SK-N-MC (cell line): ENCODE results near the gene MAP3K5.

Experiments used
- DNase-seq: peaks from one replicate; pipeline ENCODE4 v3.0.0-alpha.2; 2011; ENCODE audit warnings: low read depth, low spot score
- H3K27ac ChIP-seq: fragments of 200-600 bp; sonication (generic); 2 replicates; pipeline ENCODE4 v1.5.1; 2016; ENCODE audit warnings: mixed run types
- H3K36me3 ChIP-seq: fragments of 200-600 bp; sonication (generic); 2 replicates; pipeline ENCODE4 v1.6.1; 2017; ENCODE audit warnings: antibody characterized with exemption, low read length, mixed read lengths; ENCODE audit not compliant: insufficient read depth
- H3K4me3 ChIP-seq: fragments of 200-600 bp; sonication (generic); 2 replicates; pipeline ENCODE4 v1.5.1; 2016
- H3K9ac ChIP-seq: fragments of 200-600 bp; sonication (generic); 2 replicates; pipeline ENCODE4 v1.8.0; 2017; ENCODE audit warnings: mixed run types, mixed read lengths; ENCODE audit not compliant: insufficient read length
- H3K9me3 ChIP-seq: fragments of 200-600 bp; sonication (generic); 2 replicates; pipeline ENCODE4 v1.6.1; 2017; ENCODE audit warnings: low read depth, mild to moderate bottlenecking, antibody characterized with exemption, low read length, moderate library complexity, mixed read lengths
- EZH2 ChIP-seq: fragments of 200-600 bp; sonication (generic); IDR thresholded peaks from one replicate; pipeline ENCODE4 v1.6.1; 2017; ENCODE audit warnings: antibody characterized with exemption
- FOXP2 ChIP-seq: optimal IDR thresholded peaks from 2 replicates; pipeline ENCODE3; 2011; ENCODE audit warnings: mild to moderate bottlenecking, moderate library complexity; ENCODE audit not compliant: insufficient read depth; ENCODE audit errors: extremely low read length, control extremely low read depth
- POLR2AphosphoS5 ChIP-seq: IDR thresholded peaks from 2 replicates; pipeline ENCODE4 v1.6.1; 2012; ENCODE audit warnings: mild to moderate bottlenecking, low read depth, low read length, borderline replicate concordance

The MAP3K5 gene

GRCh38 chr6:136528477-136528876, 263.8 kb downstream of the MAP3K5 start:
- Histone ChIP-seq H3K9me3 (no peaks in the 10 kb centered on the region), H3K36me3 (no peaks in the 10 kb centered on the region), H3K27ac (no peak overlapping the region), H3K4me3 (no peak overlapping the region), H3K9ac (no peak overlapping the region)
- no peak for DNase-seq
- TF ChIP-seq FOXP2 (no peak), EZH2 (no peak), POLR2AphosphoS5 (no peak)

DNA sequence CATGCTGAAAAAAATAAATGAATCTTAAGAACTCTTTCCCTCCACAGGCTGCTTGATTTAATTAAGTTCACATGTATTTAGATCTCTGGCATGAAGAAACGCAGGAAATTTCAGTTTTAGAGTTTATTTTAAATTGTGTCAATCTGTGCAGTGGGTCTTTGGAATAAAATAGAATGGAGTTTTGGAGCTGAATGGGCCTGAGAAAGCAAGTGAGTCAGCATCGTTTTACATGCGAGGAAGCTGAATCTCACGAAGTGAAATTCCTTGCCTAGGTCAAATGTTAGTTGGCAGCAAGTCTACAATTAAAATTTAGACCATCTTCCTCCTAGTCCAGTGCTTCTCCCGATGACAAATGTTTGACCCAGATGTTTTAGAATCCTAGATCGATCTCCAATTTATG, 264.4 kb downstream of the MAP3K5 start:
- TF ChIP-seq FOXP2 (no peak), EZH2 (no peak), POLR2AphosphoS5 (no peak)
- H3K9ac ChIP-seq: no peak overlapping the region
- H3K27ac ChIP-seq: no peak overlapping the region

DNA sequence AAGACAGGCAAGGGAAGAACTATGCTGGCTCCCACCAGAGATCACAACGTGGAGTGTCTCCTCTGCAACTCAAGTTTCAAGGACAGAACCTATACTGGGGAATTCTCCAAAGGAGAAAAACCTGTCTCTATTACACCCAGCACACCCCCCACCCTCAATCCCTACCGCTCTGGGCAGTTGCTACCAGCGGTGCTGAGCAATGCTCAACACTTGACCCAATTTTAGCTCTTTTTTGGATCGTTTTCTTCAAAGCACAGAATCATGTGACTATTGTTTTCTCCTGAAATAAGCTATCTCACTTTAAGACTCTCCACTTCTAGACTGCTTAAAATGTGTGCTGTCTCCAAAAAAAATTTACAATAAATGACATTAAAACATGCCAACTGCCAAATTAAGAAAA, 265.3 kb downstream of the MAP3K5 start:
- no peak overlapping the region for H3K4me3 ChIP-seq
- H3K9ac ChIP-seq: no peak overlapping the region
- TF ChIP-seq FOXP2 (no peak), POLR2AphosphoS5 (no peak), EZH2 (no peak)
- no peaks in the 10 kb centered on the region for H3K36me3 ChIP-seq
- no peak for DNase-seq
- no peaks in the 10 kb centered on the region for H3K9me3 ChIP-seq
- no peak overlapping the region for H3K27ac ChIP-seq

More for the DNA sequence above, 264.4 kb downstream of the MAP3K5 start:
- no peak for DNase-seq
- Histone ChIP-seq H3K9me3 (no peaks in the 10 kb centered on the region), H3K4me3 (no peak overlapping the region), H3K36me3 (no peaks in the 10 kb centered on the region)

DNA sequence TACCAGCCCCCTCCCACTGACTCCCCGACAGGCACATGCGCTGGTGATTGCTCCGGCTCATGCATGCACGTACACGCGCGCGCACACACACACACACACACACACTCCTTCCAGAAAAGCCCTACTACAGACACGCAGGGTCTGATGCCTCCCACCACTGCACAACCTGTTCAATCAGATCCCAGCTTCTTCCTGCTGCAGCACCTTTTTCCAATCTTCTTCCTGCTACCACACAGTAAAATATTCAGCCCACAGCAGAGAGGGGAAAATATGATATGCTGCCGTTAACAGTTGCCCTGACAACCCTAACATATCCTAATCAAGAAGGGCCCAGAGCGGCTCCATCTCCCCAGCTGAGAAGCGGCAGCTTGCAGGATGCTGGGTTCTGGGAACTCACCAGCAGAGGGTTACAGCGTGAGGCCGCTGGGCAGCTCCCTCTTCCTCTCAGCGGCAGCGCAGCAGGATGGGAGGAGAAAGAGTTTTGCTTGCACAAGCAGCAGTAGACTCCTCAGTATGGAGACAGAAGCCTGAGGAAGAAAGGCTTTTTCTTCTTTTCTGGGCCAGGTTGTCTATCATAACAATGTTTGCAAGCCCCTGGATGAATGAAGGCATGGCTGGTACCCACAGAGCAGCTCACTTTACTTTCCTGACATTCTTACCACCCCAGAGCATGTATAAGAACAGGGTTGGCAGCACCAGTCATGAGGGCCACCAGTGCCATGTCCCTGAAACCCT, 265.9 kb downstream of the MAP3K5 start:
- no peak overlapping the region for H3K27ac ChIP-seq
- no peaks in the 10 kb centered on the region for H3K9me3 ChIP-seq
- no peak for TF ChIP-seq EZH2
- TF ChIP-seq FOXP2: peak; percentile 27
- no peak overlapping the region for H3K9ac ChIP-seq
- H3K4me3 ChIP-seq: no peak overlapping the region
- DNase-seq: no peak
- H3K36me3 ChIP-seq: no peaks in the 10 kb centered on the region

DNA sequence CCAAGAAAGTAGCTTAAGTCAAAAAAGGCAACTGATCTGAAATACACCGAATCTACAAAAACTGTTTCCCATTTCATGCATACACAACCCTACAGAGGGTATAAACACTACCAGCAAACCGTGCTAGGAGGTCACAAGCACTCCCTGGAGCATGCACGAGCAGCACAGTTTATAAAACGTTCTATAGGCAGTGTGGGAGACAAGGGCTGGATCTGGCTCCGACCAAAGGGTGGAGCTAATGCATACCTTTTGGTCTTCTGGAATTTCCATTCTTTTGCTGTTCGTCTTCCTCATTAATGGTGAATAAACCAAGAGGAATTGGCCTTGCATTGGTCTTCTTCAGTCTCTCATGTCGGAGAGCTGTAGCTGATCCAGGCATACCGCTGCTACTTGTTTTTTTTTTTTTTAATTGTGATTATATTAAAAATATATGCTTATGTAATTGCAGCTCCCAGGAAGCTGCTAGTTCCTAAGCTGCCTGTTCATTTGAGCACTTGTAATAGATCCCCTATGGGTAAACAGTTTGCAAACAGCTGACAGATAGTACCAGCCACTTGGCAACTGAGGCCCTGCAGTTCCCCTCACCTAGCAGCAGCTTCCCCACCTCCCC, 266.6 kb downstream of the MAP3K5 start:
- Histone ChIP-seq H3K27ac (no peak overlapping the region), H3K36me3 (no peaks in the 10 kb centered on the region), H3K9me3 (no peaks in the 10 kb centered on the region), H3K4me3 (no peak overlapping the region), H3K9ac (no peak overlapping the region)
- DNase-seq: no peak
- TF ChIP-seq FOXP2 (no peak), EZH2 (no peak)

- no peak for TF ChIP-seq FOXP2
- no peak for DNase-seq
- Histone ChIP-seq H3K27ac (no peak overlapping the region), H3K4me3 (no peak overlapping the region), H3K9me3 (no peaks in the 10 kb centered on the region), H3K36me3 (no peaks in the 10 kb centered on the region), H3K9ac (no peak overlapping the region)
Observed at GRCh38 chr6:136524936-136525413, 267.3 kb downstream of the MAP3K5 start.

DNA sequence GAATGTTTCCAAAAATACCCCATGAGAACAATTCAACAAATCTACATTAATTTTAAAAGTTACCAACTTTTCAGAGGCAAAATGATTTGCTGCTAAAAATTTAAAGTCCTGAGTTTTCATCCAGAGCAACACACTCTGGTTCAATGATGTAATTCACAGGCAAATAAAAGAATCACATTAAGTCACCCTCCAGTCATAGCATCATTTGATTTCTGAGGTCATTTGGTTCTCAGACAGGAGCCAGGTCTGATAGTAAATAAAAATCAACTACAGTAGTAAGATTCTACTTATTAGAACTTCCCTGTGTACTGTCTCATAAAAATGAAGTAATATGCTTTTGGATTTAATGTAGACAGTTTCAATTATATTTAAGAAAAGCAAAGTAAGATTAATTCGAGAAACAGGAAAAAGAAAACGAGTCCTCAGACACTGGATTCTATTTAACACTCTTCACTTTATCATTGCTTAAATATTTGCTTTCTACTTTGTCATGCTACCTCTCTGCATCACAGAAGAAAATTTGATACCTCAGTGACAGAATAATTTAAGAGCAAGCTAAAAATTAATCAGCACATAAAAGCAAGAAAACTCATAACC, 267.8 kb downstream of the MAP3K5 start:
- Histone ChIP-seq H3K9me3 (no peaks in the 10 kb centered on the region), H3K9ac (no peak overlapping the region), H3K27ac (no peak overlapping the region), H3K36me3 (no peaks in the 10 kb centered on the region), H3K4me3 (no peak overlapping the region)
- DNase-seq: no peak
- TF ChIP-seq EZH2 (no peak), POLR2AphosphoS5 (no peak), FOXP2 (no peak)

DNA sequence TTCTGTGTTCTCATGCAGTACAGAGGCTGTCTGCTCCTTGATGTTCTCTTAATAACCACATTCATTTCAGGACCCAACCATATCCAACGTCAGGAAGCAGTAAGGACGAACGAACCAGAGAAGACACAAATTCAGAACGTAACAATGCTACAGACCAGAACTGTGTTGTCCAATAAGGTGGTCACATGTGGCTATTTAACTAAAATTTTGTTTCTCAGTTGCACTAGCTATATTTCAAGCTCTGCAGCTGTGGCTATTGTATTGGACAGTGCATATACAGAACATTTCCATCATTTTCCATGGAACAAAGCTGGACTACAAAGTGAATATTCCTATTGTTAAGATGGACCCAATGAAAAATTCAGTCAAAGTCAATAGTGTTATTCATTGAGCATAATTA, 269.1 kb downstream of the MAP3K5 start:
- no peak for DNase-seq
- no peak overlapping the region for H3K4me3 ChIP-seq
- no peaks in the 10 kb centered on the region for H3K36me3 ChIP-seq
- no peak overlapping the region for H3K9ac ChIP-seq
- H3K27ac ChIP-seq: no peak overlapping the region
- H3K9me3 ChIP-seq: no peaks in the 10 kb centered on the region
- no peak for TF ChIP-seq POLR2AphosphoS5
- TF ChIP-seq FOXP2: no peak
- TF ChIP-seq EZH2: no peak

DNA sequence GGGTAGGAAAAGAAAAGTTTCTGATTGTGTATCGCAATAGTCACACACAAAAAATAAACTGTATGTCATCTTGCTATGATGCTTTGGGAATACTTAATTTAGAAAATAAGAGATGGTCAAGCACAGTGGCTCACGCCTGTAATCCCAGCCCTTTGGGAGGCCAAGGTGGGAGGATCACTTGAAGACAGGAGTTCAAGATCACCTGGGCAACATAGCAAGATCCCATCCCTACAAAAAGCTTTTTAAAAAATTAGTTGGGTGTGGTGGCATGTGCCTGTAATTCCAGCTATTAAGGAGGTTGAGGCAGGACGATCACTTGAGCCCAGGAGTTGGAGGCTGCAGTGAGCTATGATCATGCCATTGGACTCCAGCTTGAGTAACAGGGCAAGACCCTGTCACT, 269.6 kb downstream of the MAP3K5 start:
- Histone ChIP-seq H3K9me3 (no peaks in the 10 kb centered on the region), H3K4me3 (no peak overlapping the region), H3K27ac (no peak overlapping the region), H3K36me3 (no peaks in the 10 kb centered on the region), H3K9ac (no peak overlapping the region)
- TF ChIP-seq POLR2AphosphoS5 (no peak), EZH2 (no peak), FOXP2 (no peak)
- no peak for DNase-seq
